Measurements from ENCODE around the gene ADAMTSL2.

ADAMTSL2 gene

DNA sequence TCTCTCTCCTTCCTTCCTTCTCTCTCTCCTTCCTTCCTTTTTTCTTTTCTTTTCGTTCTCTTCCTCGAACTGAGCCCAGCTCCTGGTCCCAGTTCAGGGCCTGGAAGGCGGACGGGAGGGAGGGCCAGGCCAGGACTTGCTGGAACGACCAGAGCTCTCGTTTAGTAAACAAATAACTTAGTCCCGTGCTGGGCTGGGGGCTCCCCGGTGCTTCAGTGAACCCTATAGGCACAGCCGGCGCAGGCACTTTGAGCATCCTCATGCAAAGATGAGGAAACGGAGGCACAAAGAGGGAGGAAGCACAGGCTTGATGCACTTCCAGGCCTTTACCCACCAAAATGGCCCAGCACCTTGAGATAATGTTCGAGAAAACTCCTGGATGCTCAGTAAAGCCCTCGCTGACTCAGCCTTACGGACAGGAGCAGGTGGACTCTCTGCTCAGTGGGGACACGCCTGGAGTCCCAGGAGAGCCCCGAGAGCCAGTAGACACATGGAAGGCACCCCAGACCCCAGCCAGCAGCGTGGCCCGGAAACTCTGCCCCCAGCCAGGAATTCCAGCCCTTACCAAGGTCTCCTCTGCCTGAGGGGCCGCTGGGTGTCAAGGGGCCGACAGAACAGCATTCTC lies 55.8 kb downstream of the ADAMTSL2 start:
- DNase-seq (no peak), ATAC-seq (replicated peaks) (no peak)
- Mint-ChIP-seq H3K36me3 (peaks cover 0 to 2% of the 10 kb centered on the region in 2 donors), H3K27me3 (peaks cover 25 to 39% of the 10 kb centered on the region in 2 donors), H3K4me3 (no peak overlapping the region), H3K4me1 (peaks cover 9% of the 10 kb centered on the region in 2 donors), H3K27ac (no peak overlapping the region), H3K9me3 (peaks cover 3 to 5% of the 10 kb centered on the region in 2 donors)

- peaks cover 0 to 2% of the 10 kb centered on the region in 2 donors for H3K36me3 Mint-ChIP-seq
- no peak overlapping the region for H3K4me3 Mint-ChIP-seq
- DNase-seq (no peak), ATAC-seq (replicated peaks) (no peak)
- peaks cover 22 to 36% of the 10 kb centered on the region in 2 donors for H3K27me3 Mint-ChIP-seq
- H3K9me3 Mint-ChIP-seq: peaks cover 4 to 5% of the 10 kb centered on the region in 2 donors
- H3K27ac Mint-ChIP-seq: no peak overlapping the region
- H3K4me1 Mint-ChIP-seq: peaks cover 0 to 2% of the 10 kb centered on the region in 2 donors
Measured at GRCh38 chr9:133591116-133591910, 56.8 kb downstream of the ADAMTSL2 start.

- Mint-ChIP-seq H3K4me3 (no peak overlapping the region), H3K27ac (no peak overlapping the region), H3K36me3 (peaks cover 0 to 2% of the 10 kb centered on the region in 2 donors), H3K27me3 (peaks cover 22 to 30% of the 10 kb centered on the region in 2 donors), H3K4me1 (peaks cover 0 to 2% of the 10 kb centered on the region in 2 donors), H3K9me3 (peaks cover 6 to 7% of the 10 kb centered on the region in 2 donors)
- DNase-seq: no peak
- no peak for ATAC-seq (replicated peaks)
Measured at GRCh38 chr9:133591985-133592384, 57.5 kb downstream of the ADAMTSL2 start.

DNA sequence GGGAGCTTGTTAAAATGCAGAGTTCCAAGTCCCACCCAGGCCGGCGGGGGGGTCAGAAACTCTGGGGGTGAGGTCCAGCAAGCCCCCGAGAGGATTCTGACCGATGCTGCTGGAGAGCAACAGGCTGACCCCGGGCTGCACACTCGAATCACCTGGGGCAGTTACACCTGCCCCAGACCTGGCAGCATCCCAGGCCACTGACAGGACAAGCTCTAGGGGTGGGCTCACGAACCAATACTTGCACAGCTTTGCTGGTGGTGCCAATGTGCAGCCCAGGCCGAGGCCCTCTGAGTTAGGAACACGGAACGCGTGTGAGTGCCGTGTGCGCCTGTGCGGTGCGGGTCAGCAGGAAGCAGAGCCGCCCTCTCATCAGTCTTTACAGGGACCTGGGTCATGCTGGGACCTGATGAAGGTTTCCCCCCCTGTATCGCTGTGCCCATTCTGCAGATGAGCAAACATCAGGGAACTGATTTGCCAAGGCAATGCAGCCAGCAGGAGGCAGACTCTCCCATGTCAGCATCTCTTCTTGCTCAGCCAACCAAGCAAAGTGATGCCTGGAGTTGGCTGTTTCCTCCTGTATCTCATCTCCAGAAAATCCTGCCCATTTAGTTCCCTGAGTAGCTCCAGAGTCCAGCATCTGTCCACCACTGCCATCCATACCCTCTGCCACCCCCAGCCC lies 58.4 kb downstream of the ADAMTSL2 start:
- Mint-ChIP-seq H3K36me3 (peaks cover 5% of the 10 kb centered on the region in 2 donors), H3K27me3 (peaks cover 22 to 27% of the 10 kb centered on the region in 2 donors), H3K27ac (no peak overlapping the region), H3K9me3 (peaks cover 15 to 16% of the 10 kb centered on the region in 2 donors), H3K4me3 (no peak overlapping the region), H3K4me1 (peaks cover 0 to 2% of the 10 kb centered on the region in 2 donors)
- DNase-seq (no peak), ATAC-seq (replicated peaks) (no peak)

DNA sequence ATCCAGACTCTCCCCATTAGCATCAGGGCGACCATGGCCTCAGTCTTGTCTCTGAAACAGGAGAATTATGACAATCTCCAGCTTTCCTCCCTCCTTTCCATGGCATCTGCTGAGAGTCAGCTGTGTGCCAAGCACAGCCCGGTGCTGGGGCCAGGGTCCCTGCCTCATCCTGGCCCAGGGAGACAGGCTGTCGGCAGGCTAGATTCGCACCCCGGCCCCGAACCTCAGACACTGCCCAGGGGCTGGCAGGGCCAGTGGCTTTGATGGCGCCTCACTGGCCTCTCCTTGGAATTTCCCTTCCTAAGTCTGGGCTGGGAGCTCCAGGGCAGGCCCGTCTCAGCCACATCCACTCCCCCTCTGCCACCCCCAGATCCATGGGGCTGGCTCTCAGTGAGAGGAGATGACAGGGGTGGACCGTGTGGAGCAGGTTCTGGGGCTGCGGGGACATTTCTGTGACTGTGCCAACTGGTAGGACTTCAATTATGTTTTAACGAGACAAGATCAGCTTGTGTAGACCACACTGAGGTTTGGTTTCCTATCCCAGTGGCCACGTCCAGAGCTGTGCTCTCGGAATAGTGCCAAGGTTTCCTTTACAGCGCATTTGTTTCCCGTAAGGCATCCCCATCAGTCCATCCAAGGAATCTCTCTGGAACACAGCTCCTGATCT lies 59.2 kb downstream of the ADAMTSL2 start:
- Mint-ChIP-seq H3K27ac (no peak overlapping the region), H3K36me3 (peaks cover 6% of the 10 kb centered on the region in 2 donors), H3K9me3 (peaks cover 13 to 16% of the 10 kb centered on the region in 2 donors), H3K4me3 (no peak overlapping the region), H3K4me1 (peaks cover 0 to 2% of the 10 kb centered on the region in 2 donors), H3K27me3 (peaks cover 22 to 27% of the 10 kb centered on the region in 2 donors)
- ATAC-seq (replicated peaks): no peak
- no peak for DNase-seq

DNA sequence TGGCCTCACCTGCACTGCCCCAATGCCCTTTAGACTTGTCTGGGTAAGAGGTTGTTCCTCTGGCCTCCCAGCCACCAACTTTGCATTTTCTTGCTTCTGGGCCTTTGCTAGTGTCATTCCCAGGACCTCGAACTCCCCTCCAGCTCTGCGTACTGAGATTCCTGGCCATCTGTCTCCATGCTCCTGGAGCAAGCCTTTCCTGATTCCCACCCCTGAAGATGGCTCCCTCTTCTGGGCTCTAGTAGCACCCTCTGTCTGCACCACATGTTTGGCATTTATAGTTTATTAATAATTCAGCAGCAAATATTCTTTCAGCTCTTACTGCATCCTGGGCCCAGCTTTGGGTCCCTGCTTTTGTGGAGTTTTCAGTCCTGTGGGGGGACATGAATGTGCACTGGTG lies 59.8 kb downstream of the ADAMTSL2 start:
- Mint-ChIP-seq H3K4me3 (no peak overlapping the region), H3K36me3 (peaks cover 6% of the 10 kb centered on the region in 2 donors), H3K4me1 (peaks cover 0 to 2% of the 10 kb centered on the region in 2 donors), H3K9me3 (peaks cover 13 to 16% of the 10 kb centered on the region in 2 donors), H3K27ac (no peak overlapping the region), H3K27me3 (peaks cover 22 to 27% of the 10 kb centered on the region in 2 donors)
- DNase-seq (no peak), ATAC-seq (replicated peaks) (no peak)

DNA sequence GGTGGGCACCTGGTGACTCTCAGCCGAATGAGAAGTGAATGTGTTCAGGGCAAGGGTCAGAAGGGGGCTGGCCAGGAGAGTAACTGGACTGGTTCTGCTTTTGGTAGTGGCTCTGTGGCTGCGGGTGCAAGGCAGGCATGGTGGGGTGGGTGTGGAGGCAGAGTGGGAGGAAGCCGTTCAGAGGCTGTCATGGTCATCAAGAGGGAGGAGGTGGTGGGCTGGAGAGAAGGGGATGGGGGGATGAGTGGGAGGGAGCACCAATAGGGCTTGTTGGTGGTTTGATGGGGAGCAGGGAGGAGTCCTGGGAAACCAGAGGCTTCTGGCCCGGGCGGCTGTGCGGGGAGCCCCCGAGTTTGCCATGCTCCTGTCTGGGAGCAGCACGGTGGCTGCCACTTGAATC lies 61.4 kb downstream of the ADAMTSL2 start:
- DNase-seq (no peak), ATAC-seq (replicated peaks) (no peak)
- no peaks in the 10 kb centered on the region for H3K4me1 Mint-ChIP-seq
- H3K27me3 Mint-ChIP-seq: peaks cover 22 to 27% of the 10 kb centered on the region in 2 donors
- H3K9me3 Mint-ChIP-seq: peaks cover 13 to 16% of the 10 kb centered on the region in 2 donors
- H3K27ac Mint-ChIP-seq: no peak overlapping the region
- peaks cover 6% of the 10 kb centered on the region in 2 donors for H3K36me3 Mint-ChIP-seq
- H3K4me3 Mint-ChIP-seq: no peak overlapping the region

- Mint-ChIP-seq H3K36me3 (peaks cover 6% of the 10 kb centered on the region in 2 donors), H3K4me3 (no peak overlapping the region), H3K27me3 (peaks cover 27 to 29% of the 10 kb centered on the region in 2 donors), H3K4me1 (no peaks in the 10 kb centered on the region), H3K9me3 (peaks cover 13 to 16% of the 10 kb centered on the region in 2 donors), H3K27ac (no peak overlapping the region)
- ATAC-seq (replicated peaks) (no peak), DNase-seq (no peak)
Measured at GRCh38 chr9:133597316-133597957, 62.9 kb downstream of the ADAMTSL2 start.

GRCh38 chr9:133598978-133599377 lies 64.5 kb downstream of the ADAMTSL2 start:
- no peak overlapping the region for H3K27ac Mint-ChIP-seq
- no peak for ATAC-seq (replicated peaks)
- H3K4me1 Mint-ChIP-seq: peaks cover under 1% of the 10 kb centered on the region in 2 donors
- H3K4me3 Mint-ChIP-seq: no peak overlapping the region
- H3K9me3 Mint-ChIP-seq: peaks cover 13 to 16% of the 10 kb centered on the region in 2 donors
- no peak for DNase-seq
- H3K27me3 Mint-ChIP-seq: peaks cover 23 to 27% of the 10 kb centered on the region in 2 donors
- peaks cover 6% of the 10 kb centered on the region in 2 donors for H3K36me3 Mint-ChIP-seq

DNA sequence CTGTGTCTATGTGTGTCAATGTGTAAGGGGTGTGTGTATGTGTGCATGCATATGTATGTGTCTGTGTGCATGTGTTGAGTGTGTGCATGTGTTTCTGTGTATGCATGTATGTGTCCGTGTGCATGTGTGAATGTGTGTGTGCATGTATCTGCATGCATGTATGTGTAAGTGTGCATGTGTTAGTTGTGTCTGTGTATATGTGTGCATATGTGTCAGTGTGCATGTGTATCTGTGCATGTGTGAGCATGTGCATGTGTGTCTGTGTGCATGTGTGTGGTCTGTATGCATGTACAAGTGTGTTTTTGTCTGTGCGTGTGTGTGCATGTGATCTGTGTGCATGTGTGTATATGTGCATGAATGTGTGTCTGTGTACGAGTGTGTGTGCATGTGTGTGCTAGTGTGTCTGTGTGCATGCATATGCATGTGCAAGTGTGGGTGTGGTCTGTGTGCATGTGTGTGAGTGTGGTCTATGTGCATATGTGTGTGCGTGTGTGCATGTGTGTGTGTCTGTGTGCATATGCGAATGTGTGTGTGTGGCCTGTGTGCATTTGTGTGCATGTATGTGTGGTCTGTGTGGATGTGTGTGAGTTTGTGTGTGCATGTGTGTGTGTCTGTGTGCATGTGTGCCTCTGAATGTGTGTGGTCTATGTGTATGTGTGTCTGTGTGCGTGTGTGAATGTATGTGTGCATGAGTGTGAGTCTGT lies 65.1 kb downstream of the ADAMTSL2 start:
- peaks cover 13 to 16% of the 10 kb centered on the region in 2 donors for H3K9me3 Mint-ChIP-seq
- no peak for ATAC-seq (replicated peaks)

GRCh38 chr9:133600739-133601138 lies 66.2 kb downstream of the ADAMTSL2 start:
- H3K9me3 Mint-ChIP-seq: peaks cover 13 to 16% of the 10 kb centered on the region in 2 donors
- H3K4me3 Mint-ChIP-seq: no peak overlapping the region
- peaks cover 23 to 29% of the 10 kb centered on the region in 2 donors for H3K27me3 Mint-ChIP-seq
- H3K27ac Mint-ChIP-seq: no peak overlapping the region
- H3K36me3 Mint-ChIP-seq: peaks cover 4 to 6% of the 10 kb centered on the region in 2 donors
- DNase-seq: no peak
- no peak for ATAC-seq (replicated peaks)
- H3K4me1 Mint-ChIP-seq: peaks cover 8 to 11% of the 10 kb centered on the region in 2 donors

More for the DNA sequence above, 65.1 kb downstream of the ADAMTSL2 start:
- DNase-seq: no peak
- H3K4me3 Mint-ChIP-seq: no peak overlapping the region
- peaks cover 19 to 28% of the 10 kb centered on the region in 2 donors for H3K27me3 Mint-ChIP-seq
- H3K36me3 Mint-ChIP-seq: peaks cover 4 to 6% of the 10 kb centered on the region in 2 donors
- H3K4me1 Mint-ChIP-seq: peaks cover 5 to 7% of the 10 kb centered on the region in 2 donors
- H3K27ac Mint-ChIP-seq: no peak overlapping the region

DNA sequence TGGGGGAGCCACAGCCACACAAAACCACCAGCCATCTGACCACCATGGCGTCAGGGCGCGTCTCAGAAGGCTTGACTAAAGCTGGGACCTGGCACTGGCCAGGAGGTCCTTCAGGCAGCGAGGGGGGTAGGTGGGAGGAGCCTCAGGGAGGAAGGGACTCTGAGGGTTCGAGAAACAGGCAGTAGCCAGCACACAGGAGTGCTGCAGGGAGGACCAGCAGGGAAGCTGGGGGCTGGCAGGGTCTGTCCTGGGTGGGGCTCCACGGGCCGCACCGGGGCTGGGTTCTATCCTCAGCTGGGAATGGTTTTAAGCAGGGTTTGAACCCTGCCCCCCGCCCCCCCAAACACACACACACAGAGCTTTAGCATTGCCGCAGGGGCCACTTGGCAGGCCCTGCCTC lies 67.2 kb downstream of the ADAMTSL2 start:
- Mint-ChIP-seq H3K36me3 (peaks cover 4 to 6% of the 10 kb centered on the region in 2 donors), H3K4me1 (peaks cover 8 to 11% of the 10 kb centered on the region in 2 donors), H3K27ac (no peak overlapping the region), H3K4me3 (no peak overlapping the region), H3K27me3 (peaks cover 31 to 37% of the 10 kb centered on the region in 2 donors), H3K9me3 (peaks cover 13% of the 10 kb centered on the region in 2 donors)
- DNase-seq: no peak
- no peak for ATAC-seq (replicated peaks)

DNA sequence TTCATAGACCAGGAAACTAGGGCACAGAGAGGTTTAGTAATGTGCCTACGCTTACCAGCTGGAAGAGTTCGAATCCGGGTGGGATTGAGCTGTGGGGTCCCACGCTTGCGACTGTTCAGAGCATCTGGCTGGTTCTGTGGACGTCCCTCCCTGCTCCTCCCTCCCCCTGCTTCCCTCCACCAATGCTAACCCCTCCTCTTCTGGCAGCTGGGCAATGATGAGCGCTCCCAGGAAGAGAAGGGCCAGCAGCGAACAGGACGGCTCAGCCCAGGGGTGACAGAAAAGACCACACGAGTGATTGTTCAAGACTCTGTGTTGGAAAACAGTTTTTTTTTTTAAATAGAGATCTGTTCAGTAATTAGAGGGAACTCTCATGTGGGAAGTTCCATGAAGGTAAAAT lies 67.8 kb downstream of the ADAMTSL2 start:
- no peak overlapping the region for H3K27ac Mint-ChIP-seq
- no peak for DNase-seq
- ATAC-seq (replicated peaks): no peak
- H3K9me3 Mint-ChIP-seq: peaks cover 8% of the 10 kb centered on the region in 2 donors
- peaks cover 8 to 11% of the 10 kb centered on the region in 2 donors for H3K4me1 Mint-ChIP-seq
- H3K27me3 Mint-ChIP-seq: peaks cover 36 to 42% of the 10 kb centered on the region in 2 donors
- peaks cover 4 to 6% of the 10 kb centered on the region in 2 donors for H3K36me3 Mint-ChIP-seq
- H3K4me3 Mint-ChIP-seq: no peak overlapping the region
